GM19351 (cell line): ENCODE measurements around the gene CD72.
"Not testable (repeated sequence)": the region's sequence is repeated elsewhere in the genome, so short reads cannot be mapped to it uniquely, and the experiment has no call there.

Experiments used
- ATAC-seq: cut with Tn5 transposase; IDR thresholded peaks from one replicate; pipeline ENCODE4 v1.9.1; 2021; ENCODE audit warnings: mild to moderate bottlenecking, moderate library complexity; ENCODE audit not compliant: unreplicated experiment

The CD72 gene

DNA sequence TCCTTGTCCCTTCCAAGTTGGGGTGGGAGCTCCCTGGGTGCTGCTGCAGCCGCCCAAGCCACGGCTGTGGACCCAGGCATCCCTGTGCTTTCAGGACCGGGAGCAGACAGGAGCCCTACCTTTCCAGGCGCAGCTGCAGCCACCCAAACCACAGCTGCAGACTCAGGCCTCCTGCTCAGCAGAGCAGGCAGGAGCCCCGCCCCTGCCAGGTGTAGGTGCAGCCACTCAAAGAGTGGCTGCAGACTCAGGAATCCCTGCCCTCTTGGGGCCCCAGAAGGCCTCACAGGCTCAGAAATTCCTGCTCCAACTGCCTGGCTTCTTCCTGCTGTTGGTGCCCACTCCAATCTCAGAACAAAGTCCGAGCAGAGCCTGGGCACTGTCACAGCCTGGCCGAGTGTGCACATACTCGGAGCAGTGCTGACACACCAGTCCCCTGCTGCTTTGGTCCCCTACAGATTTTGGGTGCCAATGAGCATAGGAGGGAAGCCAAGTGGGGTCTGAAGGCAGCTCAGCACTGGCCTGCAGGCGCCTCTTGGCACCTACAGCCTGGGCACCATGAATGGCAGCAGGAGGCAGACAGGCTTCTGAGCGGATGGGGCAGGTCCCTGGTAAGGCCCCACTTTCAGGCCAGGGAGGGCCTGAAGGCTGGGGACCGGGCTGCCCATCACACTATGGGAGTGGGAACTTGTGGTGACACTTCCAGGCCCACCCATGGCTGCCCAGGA, 19.2 kb downstream of the CD72 start:
- ATAC-seq = no peak

DNA sequence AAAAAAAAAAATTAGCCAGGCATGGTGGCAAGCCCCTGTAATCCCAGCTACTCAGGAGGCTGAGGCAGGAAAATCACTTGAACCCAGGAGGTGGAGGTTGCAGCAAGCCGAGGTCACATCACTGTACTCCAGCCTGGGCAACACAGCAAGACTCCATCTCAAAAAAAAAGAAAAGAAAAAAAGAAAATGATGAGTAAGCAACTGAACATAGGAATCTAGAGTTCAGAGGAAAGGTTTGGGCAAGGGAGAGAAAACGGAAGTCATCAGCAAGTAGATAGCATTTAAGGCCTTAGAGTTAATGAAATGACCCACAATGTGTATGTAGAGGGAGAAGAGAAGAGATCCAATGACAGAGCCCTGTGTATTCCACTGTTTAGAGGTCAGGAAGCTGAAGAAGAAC, 21.3 kb downstream of the CD72 start:
- ATAC-seq = not testable (repeated sequence)

DNA sequence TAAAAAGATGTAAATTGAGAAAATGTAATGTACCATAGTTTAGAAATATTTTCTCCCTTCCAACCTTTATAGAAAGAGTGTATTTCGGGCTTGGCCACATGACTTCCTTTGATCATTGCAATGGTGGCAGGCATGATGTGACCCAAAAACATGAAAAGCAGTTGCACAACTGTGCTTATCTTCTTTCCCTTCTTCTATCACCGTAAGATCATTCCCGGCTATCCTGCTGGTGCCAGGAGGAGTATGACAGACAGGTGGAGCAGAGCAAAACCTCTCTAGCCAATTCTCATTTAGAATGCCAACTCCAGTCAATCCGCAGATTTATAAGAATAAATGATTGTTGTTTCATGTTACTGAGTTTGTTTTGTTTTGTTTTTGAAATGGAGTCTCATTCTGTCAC, 23.7 kb downstream of the CD72 start:
- no peak for ATAC-seq

DNA sequence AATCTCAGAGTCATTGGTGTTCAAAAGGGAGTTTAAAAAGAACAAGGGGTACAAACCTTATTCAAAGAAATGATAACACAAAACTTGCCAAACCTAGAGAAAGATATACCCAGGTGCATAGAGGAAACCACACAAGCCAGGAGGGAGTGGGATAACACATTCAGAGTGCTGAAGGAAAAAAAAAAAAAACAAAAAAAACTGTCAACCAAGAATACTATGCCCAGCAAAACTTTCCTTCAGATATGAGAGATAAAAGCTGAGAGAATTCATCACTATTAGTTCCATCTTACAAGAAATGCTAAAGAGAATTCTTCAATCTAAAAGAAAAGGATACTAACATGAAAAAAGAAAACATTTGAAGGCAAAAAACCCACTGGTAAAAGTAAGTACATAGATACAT, 24.6 kb downstream of the CD72 start:
- ATAC-seq = no peak

DNA sequence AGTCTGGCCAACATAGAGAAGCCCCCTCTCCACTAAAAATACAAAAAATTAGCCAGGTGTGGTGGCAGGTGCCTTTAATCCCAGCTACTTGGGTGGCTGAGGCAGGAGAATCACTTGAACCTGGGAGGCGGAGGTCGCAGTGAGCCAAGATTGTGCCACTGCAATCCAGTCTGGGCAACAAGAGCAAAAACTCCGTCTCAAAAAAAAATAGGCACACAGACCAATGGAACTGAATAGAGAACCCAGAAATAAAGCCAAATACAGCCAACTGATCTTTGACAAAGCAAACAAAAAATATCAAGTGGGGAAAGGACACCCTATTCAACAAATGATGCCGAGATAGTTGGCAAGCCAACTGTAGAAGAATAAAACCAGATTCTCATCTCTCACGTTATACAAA, 29.7 kb downstream of the CD72 start:
- not testable (repeated sequence) for ATAC-seq

DNA sequence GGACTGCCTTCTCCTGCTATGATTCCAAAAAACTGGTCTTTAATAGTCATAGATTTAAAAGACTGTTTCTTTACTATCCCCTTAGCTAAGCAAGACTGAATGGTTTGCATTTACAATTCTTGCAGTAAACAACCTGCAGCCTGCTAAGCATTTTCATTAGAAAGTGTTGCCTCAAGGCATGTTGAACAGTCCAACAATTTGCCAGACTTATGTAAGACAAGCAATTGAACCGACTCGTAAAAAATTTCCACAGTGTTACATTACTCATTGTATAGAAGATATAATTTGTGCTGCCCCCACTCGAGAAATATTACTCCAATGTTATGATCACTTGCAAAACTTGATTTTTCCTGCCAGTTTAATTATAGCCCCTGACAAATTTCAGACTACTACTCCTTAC, 33.5 kb downstream of the CD72 start:
- not testable (repeated sequence) for ATAC-seq

DNA sequence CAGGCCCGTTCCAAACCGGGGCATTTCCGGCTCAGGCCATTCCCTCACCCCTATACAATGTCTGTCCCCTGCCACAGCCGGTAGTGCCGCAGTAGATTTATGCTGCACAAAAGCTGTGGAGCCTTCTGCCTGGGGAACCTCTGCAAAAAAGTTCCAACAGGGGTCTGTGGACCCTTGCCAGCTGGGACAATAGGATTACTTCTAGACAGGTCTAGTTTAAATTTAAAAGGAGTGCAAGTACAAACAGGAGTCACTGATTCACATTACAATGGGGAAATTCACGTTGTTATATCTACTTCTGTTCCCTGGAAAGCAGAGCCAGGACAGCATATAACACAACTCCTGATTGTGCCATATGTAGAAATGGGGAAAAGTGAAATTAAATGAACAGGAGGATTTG, 34.7 kb downstream of the CD72 start:
- ATAC-seq = not testable (repeated sequence)

DNA sequence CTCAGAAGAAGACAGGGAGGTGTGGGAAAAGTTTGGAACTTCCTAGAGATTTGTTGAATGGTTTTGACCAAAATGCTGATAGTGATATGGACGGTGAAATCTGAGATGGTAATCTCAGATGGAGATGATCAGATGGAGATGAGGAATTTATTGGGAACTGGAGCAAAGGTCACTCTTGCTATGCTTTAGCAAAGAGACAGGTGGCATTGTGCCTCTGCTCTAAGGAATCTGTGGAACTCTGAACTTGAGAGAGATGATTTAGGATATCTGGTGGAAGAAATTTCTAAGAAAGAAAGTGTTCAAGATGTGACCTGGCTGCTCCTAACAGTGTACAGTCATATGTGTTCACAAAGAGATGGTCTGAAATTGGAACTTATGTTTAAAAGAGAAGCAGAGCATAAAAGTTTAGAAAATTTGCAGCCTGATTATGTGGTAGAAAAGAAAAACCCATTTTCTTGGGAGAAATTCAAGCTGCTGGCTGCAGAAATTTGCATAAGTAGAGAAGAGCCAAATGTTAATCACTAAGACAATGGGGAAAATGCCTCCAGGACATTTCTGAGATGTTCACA, 38.5 kb downstream of the CD72 start:
- not testable (repeated sequence) for ATAC-seq

DNA sequence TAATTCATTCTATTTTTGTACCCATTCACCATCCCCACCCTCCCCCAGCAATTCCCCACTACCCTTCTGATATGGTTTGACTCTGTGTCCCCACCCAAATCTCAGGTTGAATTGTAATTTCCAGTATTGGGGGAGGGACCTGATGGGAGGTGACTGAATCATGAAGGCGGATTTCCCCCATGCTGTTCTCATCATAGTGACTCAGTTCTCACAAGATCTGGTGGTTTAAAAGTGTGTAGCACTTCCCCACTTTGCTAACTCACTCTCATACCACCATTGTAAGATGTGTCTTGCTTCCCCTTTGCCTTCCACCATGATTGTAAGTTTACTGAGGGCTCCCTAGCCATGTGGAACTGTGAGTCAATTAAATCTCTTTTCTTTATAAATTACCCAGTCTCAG, 39.1 kb downstream of the CD72 start:
- no peak for ATAC-seq

DNA sequence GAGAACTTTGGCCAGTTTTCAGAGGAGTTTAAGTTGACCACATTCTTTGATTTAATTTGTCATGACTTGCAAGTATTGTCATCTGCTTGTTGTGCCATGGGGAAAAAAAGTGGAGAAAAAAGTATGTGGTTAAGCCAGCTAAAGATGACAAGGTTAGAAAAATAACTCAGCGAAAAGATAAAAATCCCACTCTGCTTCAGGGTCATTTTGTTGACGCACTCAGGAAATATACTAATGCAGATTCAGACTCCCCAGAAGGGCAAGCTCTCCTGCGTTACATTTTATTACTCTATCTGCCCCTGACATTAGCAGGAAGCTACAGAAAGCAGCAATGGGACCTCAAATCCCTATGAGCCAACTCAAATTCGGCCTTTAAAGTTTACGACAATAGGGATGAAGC, 40.7 kb downstream of the CD72 start:
- no peak for ATAC-seq

DNA sequence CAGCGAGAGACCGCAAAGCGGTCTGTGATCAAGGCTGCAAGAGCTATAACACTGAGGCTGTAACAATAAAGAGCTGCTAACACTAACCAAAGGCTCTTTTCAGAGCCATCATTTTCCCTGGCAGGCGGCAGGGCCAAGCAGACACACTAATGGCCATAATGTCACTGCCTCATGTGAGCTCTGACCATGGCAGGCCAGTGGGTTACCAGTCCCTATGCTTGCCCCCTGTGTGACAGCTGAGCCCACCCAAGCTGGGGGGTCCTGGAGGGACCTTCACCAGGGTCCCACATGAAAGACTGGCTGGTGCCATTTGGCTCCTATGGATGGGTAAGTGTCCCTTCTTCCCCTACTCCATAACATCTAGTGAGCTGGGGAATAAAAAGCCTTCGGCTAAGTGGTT, 42.7 kb downstream of the CD72 start:
- ATAC-seq = no peak

DNA sequence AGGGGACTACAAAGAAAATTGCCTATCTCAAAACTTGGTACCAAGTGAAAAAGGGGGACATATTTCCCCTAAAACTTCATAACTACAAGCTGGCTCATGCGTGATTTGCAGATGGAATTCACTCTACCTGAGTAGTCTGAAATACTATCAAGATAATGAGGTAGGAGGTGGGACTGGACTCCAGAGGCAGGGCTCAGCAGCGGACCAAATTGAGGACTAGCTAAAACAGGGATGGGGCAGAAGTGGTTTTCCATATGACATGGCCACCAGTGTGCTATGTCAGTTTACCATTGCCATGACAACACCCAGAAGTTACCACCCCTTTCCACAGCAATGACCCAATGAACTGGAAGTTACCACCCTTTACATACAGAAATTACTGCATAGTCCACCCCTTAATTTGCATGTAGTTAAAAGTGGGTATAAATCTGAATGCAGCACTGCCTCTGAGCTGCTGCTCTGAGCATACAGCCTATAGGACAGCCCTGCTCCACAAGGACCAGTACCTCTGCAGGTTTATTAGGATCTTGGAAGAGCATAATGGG, 43.6 kb downstream of the CD72 start:
- no peak for ATAC-seq

DNA sequence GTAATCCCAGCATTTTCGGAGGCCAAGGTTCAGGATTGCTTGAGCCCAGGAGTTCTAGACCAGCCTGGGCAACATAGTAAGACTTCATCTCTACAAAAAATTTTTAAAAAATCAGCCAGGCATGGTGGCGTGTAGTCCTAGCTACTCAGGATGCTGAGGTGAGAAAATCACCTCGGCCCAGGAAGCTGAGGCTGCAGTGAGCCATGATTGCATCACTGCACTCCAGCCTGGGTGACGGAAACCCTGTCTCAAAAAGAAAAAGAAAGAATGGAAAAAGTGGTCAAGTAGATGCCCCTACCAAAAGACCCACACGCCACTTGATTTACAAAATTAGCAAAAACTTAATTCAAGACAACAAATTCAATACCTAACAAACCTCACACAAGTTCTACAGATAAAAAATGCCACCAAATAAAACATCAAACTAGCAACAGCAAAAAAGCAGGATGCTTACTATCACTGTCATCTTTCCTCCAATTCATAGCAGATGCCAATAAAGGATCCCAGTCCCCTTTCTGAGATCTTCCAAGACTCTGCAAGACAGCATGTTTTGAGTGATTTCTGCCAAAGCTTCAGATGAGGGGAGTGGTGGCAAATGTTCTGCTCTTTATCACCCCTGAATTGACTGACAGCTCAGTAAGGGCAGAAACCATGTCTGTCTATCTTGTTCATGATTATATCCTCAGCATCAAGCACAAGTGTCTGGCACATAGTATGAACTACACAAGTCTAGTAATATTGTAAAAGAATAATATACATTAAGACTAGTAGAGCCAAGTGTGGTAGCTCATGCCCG, 47.3 kb downstream of the CD72 start:
- no peak for ATAC-seq

DNA sequence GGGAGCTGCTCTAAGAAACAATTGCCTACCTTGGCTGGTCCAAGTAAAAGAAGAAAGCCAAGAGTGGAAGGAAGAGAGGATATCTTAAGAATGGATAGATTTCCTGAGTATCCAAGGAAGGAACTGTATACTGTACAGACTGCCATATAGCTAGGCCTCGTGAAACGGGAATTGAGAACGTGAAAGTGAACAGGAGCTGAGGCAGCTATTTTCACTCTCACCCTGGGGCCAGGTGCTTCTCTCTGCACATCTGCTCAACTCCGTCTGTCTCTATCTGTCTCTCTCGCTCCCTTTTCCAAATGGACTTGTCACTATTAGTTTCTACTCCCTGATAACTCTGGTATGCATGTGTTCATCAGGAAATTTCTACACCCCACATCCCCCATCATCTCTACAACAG, 49.0 kb downstream of the CD72 start:
- no peak for ATAC-seq

DNA sequence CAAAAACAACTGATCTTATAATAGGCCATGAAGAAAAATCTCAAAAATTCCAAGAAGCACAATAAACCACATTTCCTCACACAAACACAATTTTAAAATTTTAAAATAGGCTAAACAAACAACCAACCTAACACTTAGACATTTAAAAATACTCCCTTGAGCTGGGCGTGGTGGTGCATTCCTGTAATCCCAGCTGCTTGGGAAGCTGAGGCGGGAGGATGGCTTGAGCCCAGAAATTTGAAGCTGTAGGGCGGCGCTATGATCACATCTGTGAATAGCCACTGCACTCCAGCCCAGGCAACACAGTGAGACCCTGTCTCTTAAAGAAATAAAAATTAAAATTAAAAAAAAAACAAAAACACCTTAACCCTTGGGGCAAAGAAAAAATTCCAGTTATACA, 50.0 kb downstream of the CD72 start:
- ATAC-seq = no peak

DNA sequence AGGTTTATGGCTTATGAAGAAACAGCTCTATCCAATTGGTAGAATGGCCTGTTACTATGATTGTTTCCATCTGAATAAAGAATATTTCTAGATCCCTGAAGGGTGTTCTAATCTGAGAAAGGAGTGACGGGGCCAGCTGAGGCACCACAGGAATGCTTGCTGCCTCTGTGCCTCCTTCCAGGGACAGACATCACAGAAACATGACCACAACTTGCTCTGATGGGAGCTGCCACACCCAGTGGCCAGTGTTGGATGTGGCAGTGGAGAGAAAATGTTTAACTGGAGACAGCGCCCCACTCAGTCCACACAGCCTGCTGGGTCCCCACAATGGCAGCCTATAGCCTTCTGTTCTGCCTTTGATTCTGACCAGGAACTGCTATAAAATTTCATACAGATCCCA, 51.8 kb downstream of the CD72 start:
- no peak for ATAC-seq

DNA sequence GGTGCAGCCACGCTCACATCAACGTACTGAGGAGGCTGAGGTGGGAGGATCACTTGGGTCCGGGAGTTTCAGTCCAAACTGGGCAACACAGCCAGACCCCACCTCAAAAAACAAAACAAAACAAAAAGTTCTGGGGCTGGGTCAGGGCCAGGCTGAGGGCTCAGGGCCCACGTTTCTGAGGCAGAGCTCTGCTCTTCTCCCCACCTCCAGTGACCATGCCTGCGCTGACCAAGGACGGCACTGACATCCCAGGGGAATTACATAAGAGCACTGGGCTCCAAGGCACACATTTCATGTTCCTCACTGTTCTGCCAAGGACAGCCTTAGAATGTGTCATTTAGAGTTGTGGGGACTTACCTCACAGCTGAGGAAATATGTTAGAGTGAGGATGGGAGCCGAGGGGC, 53.6 kb downstream of the CD72 start:
- ATAC-seq = no peak

DNA sequence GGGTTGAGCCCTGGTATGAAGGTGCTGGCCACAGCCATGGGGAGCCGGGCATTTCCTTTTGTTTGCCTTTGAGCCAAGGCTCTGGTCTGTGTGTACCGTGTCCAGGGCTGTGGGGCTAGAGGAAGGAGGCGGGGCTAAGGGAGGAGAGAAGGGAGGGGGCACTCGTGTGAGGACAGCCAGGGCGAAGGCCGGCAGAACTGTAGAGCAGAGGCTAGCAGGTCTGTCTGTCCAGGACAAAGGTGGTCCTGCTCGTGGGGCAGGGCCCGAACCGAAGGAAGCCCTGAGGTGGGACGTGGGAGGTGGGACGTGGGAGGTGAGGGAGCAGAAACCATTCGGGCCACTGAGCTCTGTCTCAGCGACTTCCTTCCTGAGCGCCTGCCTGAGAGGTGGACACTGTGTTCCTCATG, 54.4 kb downstream of the CD72 start:
- no peak for ATAC-seq

DNA sequence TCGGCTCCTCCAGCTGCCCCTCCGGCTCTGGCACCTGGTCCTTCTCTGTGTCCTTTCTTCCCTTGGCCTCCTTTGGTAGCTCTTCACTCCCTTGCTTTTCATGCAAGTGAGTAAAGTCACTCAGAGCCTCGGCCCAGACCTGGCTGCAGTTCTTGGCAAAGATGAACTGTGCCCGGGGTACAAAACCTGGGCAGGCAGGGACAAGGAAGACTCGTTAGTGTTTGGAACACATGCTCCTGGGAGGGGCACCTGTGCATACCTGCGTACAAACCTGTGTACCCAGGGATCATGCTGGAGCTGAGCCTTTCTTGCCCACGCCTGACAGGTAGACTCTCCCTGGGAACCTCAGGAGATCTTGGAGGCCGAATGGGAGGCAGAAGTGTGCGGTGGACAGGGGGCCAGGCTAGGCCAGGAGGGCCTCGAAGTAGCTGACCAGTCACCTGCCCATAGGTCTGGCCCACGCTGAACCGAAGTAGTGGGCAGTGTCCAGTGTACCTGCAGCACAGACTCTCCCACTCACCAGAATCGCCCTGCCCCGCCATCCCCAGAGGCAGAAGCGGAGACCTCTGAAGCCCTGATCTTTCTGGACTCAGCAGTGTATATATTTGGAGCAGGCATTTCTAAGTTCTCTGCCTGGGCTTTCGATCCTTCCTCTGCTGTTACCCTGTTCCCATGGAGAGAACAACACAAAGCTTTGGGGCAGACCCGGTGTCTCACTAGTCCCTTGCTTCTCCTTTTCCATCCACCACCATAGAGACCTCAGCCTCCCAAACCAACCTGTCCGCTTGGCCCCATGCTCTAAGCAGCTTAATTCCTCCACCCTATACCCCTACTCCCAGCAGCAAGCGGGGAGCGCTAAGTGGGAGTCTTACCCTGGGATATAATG, 55.1 kb downstream of the CD72 start:
- ATAC-seq = no peak

DNA sequence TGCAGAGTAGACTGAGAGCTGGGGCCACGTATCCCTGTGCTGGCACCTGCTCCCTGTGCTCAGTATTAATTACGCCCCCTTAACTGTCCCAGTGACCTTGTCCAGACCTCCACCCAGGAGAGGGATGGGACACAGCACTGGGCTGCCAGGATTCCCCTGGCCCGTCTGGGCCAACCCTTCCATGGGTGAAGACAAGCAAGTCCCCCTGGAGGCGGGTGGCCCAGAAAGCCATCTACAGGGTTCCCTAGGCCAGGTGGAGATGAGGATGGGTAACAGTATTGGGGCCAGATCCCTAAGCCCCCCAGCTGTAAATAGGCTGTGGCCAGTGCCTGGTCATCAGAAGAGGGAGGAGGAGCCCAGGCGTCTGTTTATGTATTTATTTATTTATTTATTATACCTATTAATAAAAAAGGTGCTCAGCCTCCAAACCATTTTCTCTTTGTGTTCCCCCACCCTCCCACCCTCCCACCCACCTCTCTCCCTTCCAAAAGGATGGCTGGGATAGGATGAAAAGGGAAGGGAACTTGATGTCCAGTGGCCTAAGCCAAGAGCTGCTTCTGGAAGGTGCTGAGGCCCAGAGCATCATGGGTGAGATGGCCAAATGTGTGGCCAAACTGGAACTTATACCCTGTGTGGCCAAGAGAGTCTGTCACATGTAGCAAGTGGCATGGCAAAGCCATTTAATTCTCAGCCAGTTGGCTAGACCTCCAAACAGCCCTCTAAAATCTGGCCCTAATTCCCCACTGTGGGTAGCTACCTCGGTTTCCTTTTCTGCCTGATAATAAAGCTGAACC, 56.5 kb downstream of the CD72 start:
- no peak for ATAC-seq
